Panc1 (cell line): Measurements from ENCODE around the gene CCDC141.
"Not testable (repeated sequence)": the region's sequence is repeated elsewhere in the genome, so short reads cannot be mapped to it uniquely, and the experiment has no call there.

Experiments
- CTCF ChIP-seq: fragments of 450-650 bp; IDR thresholded peaks from 2 replicates; pipeline ENCODE4 v1.5.1; 2017; ENCODE audit warnings: mild to moderate bottlenecking
- POLR2AphosphoS5 ChIP-seq: IDR thresholded peaks from 2 replicates; pipeline ENCODE4 v1.6.1; 2012; ENCODE audit warnings: mild to moderate bottlenecking, low read depth, low read length, moderate library complexity

GRCh38 chr2:179092912-179093311 is 43.0 kb upstream of the CCDC141 start:
- TF ChIP-seq CTCF, POLR2AphosphoS5: not testable (repeated sequence)
